Activated CD4-positive, alpha-beta T cell treated with anti-CD3 and anti-CD28 coated beads, Interleukin-2, amount 10 ng/mL, durations not matched to agents 7 days and 5 days (primary cell): ENCODE results near the gene ULBP3. TPM values are rescaled to one million over a fixed set of nuclear protein-coding genes. Genes with fewer than 3 reads are reported as not detected.
"Not testable (repeated sequence)": the region's sequence is repeated elsewhere in the genome, so short reads cannot be mapped to it uniquely, and the experiment has no call there.

Source experiments
- CTCF ChIA-PET: fragments of 350-600 bp; sonication (Branson Sonifier 250); formaldehyde crosslinking; loops from one replicate; lab custom pipeline; 2021; ENCODE audit warnings: antibody characterized with exemption; lab: Charles Lee
- POLR2A ChIA-PET: fragments of 350-600 bp; sonication (Branson Sonifier 250); formaldehyde crosslinking; loops from one replicate; lab custom pipeline; 2021; ENCODE audit warnings: antibody characterized with exemption; lab: Charles Lee
- DNase-seq: peaks from one replicate; pipeline ENCODE4 v3.0.0-alpha.2; 2020
- H3K27ac Mint-ChIP-seq: one replicate; pipeline ENCODE4 v1.8.0; 2021; ENCODE audit warnings: mild to moderate bottlenecking, moderate library complexity, mixed read lengths
- H3K27me3 Mint-ChIP-seq: one replicate; pipeline ENCODE4 v1.8.0; 2021; ENCODE audit warnings: mixed read lengths
- H3K36me3 Mint-ChIP-seq: one replicate; pipeline ENCODE4 v1.8.0; 2021; ENCODE audit warnings: low read depth, mixed read lengths
- H3K4me1 Mint-ChIP-seq: one replicate; pipeline ENCODE4 v1.8.0; 2021; ENCODE audit warnings: mixed read lengths
- H3K4me3 Mint-ChIP-seq: one replicate; pipeline ENCODE4 v1.8.0; 2021; ENCODE audit warnings: mild to moderate bottlenecking, moderate library complexity, mixed read lengths
- H3K9me3 Mint-ChIP-seq: one replicate; pipeline ENCODE4 v1.8.0; 2021; ENCODE audit warnings: mixed read lengths
- total RNA-seq, 2 experiments: library from RNA; stranded (reverse); gene quantifications; one replicate each; pipeline ENCODE4 v1.2.3, GENCODE V29; 2021

The ULBP3 gene
- total RNA-seq, 2 experiments from 2014 or later = 1.0 to 1.1 TPM

- no peaks in the 10 kb centered on the region for H3K9me3 Mint-ChIP-seq
- ChIA-PET POLR2A (no interaction called here), CTCF (interaction anchor here (0.6 to 1.5 kb wide), 12 partner anchors 10 to 1289 kb away, joined by 3 to 10 read pairs (median 4); no protein-coding TSS in a partner anchor)
- H3K4me3 Mint-ChIP-seq = no peak overlapping the region
- H3K27ac Mint-ChIP-seq = peak overlapping the region; percentile 43
- no peak for DNase-seq
- H3K4me1 Mint-ChIP-seq = peaks cover 24% of the 10 kb centered on the region
- peaks cover 38% of the 10 kb centered on the region for H3K27me3 Mint-ChIP-seq
- H3K36me3 Mint-ChIP-seq = no peaks in the 10 kb centered on the region
These were observed 1.4 kb upstream of the ULBP3 start for GRCh38 chr6:150070236-150070818.

GRCh38 chr6:150069706-150070105 is 785 bp upstream of the ULBP3 start:
- POLR2A ChIA-PET = no interaction called here
- Mint-ChIP-seq H3K9me3 (no peaks in the 10 kb centered on the region), H3K36me3 (no peaks in the 10 kb centered on the region), H3K27me3 (peaks cover 36% of the 10 kb centered on the region), H3K27ac (no peak overlapping the region), H3K4me3 (no peak overlapping the region), H3K4me1 (peaks cover 24% of the 10 kb centered on the region)
- no peak for DNase-seq
- CTCF ChIA-PET = interaction anchor here (0.6 to 1.0 kb wide), 2 partner anchors 11 to 1290 kb away, joined by 3 to 4 read pairs; no protein-coding TSS in a partner anchor

GRCh38 chr6:150068151-150068550 is 770 bp downstream of the ULBP3 start:
- DNase-seq = peak; percentile 17
- H3K9me3 Mint-ChIP-seq = no peaks in the 10 kb centered on the region
- H3K36me3 Mint-ChIP-seq = no peaks in the 10 kb centered on the region
- H3K4me3 Mint-ChIP-seq = peak overlapping the region; percentile 81
- CTCF ChIA-PET = interaction anchor here (1.2 kb wide), 1 partner anchor 12 kb away, joined by 5 read pairs; no protein-coding TSS in a partner anchor
- H3K4me1 Mint-ChIP-seq = peaks cover 24% of the 10 kb centered on the region
- no peak overlapping the region for H3K27ac Mint-ChIP-seq
- peaks cover 22% of the 10 kb centered on the region for H3K27me3 Mint-ChIP-seq
- POLR2A ChIA-PET = no interaction called here

GRCh38 chr6:150065083-150065482 is 3.8 kb downstream of the ULBP3 start:
- no peak overlapping the region for H3K27ac Mint-ChIP-seq
- H3K27me3 Mint-ChIP-seq = peaks cover 24% of the 10 kb centered on the region
- no peak for DNase-seq
- H3K4me3 Mint-ChIP-seq = no peak overlapping the region
- no peaks in the 10 kb centered on the region for H3K9me3 Mint-ChIP-seq
- ChIA-PET POLR2A (no interaction called here), CTCF (interaction anchor here (3.2 kb wide), 1 partner anchor 12 kb away, joined by 11 read pairs; no protein-coding TSS in a partner anchor)
- no peaks in the 10 kb centered on the region for H3K36me3 Mint-ChIP-seq
- peaks cover 9% of the 10 kb centered on the region for H3K4me1 Mint-ChIP-seq

GRCh38 chr6:150063640-150064039 is 5.3 kb downstream of the ULBP3 start:
- DNase-seq = no peak
- peaks cover 22% of the 10 kb centered on the region for H3K27me3 Mint-ChIP-seq
- H3K4me3 Mint-ChIP-seq = no peak overlapping the region
- ChIA-PET POLR2A (no interaction called here), CTCF (interaction anchor here (3.2 kb wide), 1 partner anchor 10 kb away, joined by 11 read pairs; no protein-coding TSS in a partner anchor)
- H3K9me3 Mint-ChIP-seq = no peaks in the 10 kb centered on the region
- H3K27ac Mint-ChIP-seq = no peak overlapping the region
- H3K4me1 Mint-ChIP-seq = peaks cover 14% of the 10 kb centered on the region
- no peaks in the 10 kb centered on the region for H3K36me3 Mint-ChIP-seq

GRCh38 chr6:150059973-150060372 is 8.9 kb downstream of the ULBP3 start:
- H3K9me3 Mint-ChIP-seq, H3K4me3 Mint-ChIP-seq, H3K27ac Mint-ChIP-seq, POLR2A ChIA-PET, H3K36me3 Mint-ChIP-seq: not testable (repeated sequence)
- H3K4me1 Mint-ChIP-seq = peaks cover 12% of the 10 kb centered on the region
- peaks cover 20% of the 10 kb centered on the region for H3K27me3 Mint-ChIP-seq
- CTCF ChIA-PET = interaction anchor here (0.5 to 0.9 kb wide), 3 partner anchors 19 to 1011 kb away, joined by 3 to 4 read pairs (median 3); no protein-coding TSS in a partner anchor
- peak; percentile 45 for DNase-seq

GRCh38 chr6:150058986-150059385 is 9.9 kb downstream of the ULBP3 start:
- H3K27me3 Mint-ChIP-seq = peaks cover 29% of the 10 kb centered on the region
- peaks cover 12% of the 10 kb centered on the region for H3K4me1 Mint-ChIP-seq
- no peak overlapping the region for H3K4me3 Mint-ChIP-seq
- H3K36me3 Mint-ChIP-seq = no peaks in the 10 kb centered on the region
- no peaks in the 10 kb centered on the region for H3K9me3 Mint-ChIP-seq
- DNase-seq = no peak
- H3K27ac Mint-ChIP-seq = no peak overlapping the region
- CTCF ChIA-PET = no interaction called here
- POLR2A ChIA-PET = no interaction called here

GRCh38 chr6:150058231-150058792 is 10.6 kb downstream of the ULBP3 start:
- H3K4me1 Mint-ChIP-seq = peaks cover 12% of the 10 kb centered on the region
- H3K4me3 Mint-ChIP-seq = no peak overlapping the region
- H3K27me3 Mint-ChIP-seq = peaks cover 33% of the 10 kb centered on the region
- H3K9me3 Mint-ChIP-seq = no peaks in the 10 kb centered on the region
- POLR2A ChIA-PET = no interaction called here
- DNase-seq = no peak
- H3K27ac Mint-ChIP-seq = no peak overlapping the region
- H3K36me3 Mint-ChIP-seq = no peaks in the 10 kb centered on the region
- CTCF ChIA-PET = no interaction called here

- Mint-ChIP-seq H3K27me3 (peaks cover 38% of the 10 kb centered on the region), H3K27ac (no peak overlapping the region), H3K9me3 (no peaks in the 10 kb centered on the region), H3K4me1 (peaks cover 12% of the 10 kb centered on the region), H3K4me3 (no peak overlapping the region), H3K36me3 (no peaks in the 10 kb centered on the region)
- CTCF ChIA-PET = no interaction called here
- DNase-seq = no peak
- POLR2A ChIA-PET = no interaction called here
These were observed 11.4 kb downstream of the ULBP3 start for GRCh38 chr6:150057501-150057951.

GRCh38 chr6:150056916-150057315 is 12.0 kb downstream of the ULBP3 start:
- peaks cover 12% of the 10 kb centered on the region for H3K4me1 Mint-ChIP-seq
- H3K36me3 Mint-ChIP-seq = no peaks in the 10 kb centered on the region
- H3K4me3 Mint-ChIP-seq = no peak overlapping the region
- no peaks in the 10 kb centered on the region for H3K9me3 Mint-ChIP-seq
- ChIA-PET CTCF (interaction anchor here (0.6 kb wide), 3 partner anchors 309 to 1040 kb away, joined by 3 to 6 read pairs (median 5); no protein-coding TSS in a partner anchor), POLR2A (no interaction called here)
- no peak for DNase-seq
- H3K27ac Mint-ChIP-seq = no peak overlapping the region
- H3K27me3 Mint-ChIP-seq = peaks cover 41% of the 10 kb centered on the region

GRCh38 chr6:150056156-150056555 is 12.8 kb downstream of the ULBP3 start:
- CTCF ChIA-PET = no interaction called here
- POLR2A ChIA-PET = no interaction called here
- Mint-ChIP-seq H3K9me3 (no peaks in the 10 kb centered on the region), H3K27me3 (peaks cover 40% of the 10 kb centered on the region), H3K36me3 (no peaks in the 10 kb centered on the region), H3K4me3 (no peak overlapping the region), H3K27ac (no peak overlapping the region), H3K4me1 (peaks cover 12% of the 10 kb centered on the region)
- DNase-seq = no peak

- DNase-seq = no peak
- no peaks in the 10 kb centered on the region for H3K36me3 Mint-ChIP-seq
- H3K4me3 Mint-ChIP-seq = no peak overlapping the region
- no peaks in the 10 kb centered on the region for H3K9me3 Mint-ChIP-seq
- peaks cover 49% of the 10 kb centered on the region for H3K27me3 Mint-ChIP-seq
- H3K4me1 Mint-ChIP-seq = peaks cover 8% of the 10 kb centered on the region
- POLR2A ChIA-PET = no interaction called here
- CTCF ChIA-PET = interaction anchor here (0.7 to 1.3 kb wide), 4 partner anchors 36 to 752 kb away, joined by 3 to 4 read pairs (median 3); no protein-coding TSS in a partner anchor
- H3K27ac Mint-ChIP-seq = no peak overlapping the region
These were observed 13.8 kb downstream of the ULBP3 start for GRCh38 chr6:150055131-150055530.

GRCh38 chr6:150053450-150053849 is 15.5 kb downstream of the ULBP3 start:
- Mint-ChIP-seq H3K36me3 (no peaks in the 10 kb centered on the region), H3K9me3 (no peaks in the 10 kb centered on the region), H3K27me3 (peaks cover 51% of the 10 kb centered on the region), H3K4me1 (no peaks in the 10 kb centered on the region), H3K4me3 (no peak overlapping the region), H3K27ac (no peak overlapping the region)
- DNase-seq = no peak
- POLR2A ChIA-PET = no interaction called here
- CTCF ChIA-PET = interaction anchor here (0.7 to 3.1 kb wide), 2 partner anchors 11 to 152 kb away, joined by 3 to 11 read pairs; no protein-coding TSS in a partner anchor
